HG02840 (cell line): ENCODE measurements around the gene SCARB1.

Experiments used
- ATAC-seq: cut with Tn5 transposase; IDR thresholded peaks from one replicate; pipeline ENCODE4 v1.9.1; 2021; ENCODE audit warnings: mild to moderate bottlenecking, moderate library complexity, moderate number of reproducible peaks; ENCODE audit not compliant: unreplicated experiment, low FRiP score

SCARB1 gene

DNA sequence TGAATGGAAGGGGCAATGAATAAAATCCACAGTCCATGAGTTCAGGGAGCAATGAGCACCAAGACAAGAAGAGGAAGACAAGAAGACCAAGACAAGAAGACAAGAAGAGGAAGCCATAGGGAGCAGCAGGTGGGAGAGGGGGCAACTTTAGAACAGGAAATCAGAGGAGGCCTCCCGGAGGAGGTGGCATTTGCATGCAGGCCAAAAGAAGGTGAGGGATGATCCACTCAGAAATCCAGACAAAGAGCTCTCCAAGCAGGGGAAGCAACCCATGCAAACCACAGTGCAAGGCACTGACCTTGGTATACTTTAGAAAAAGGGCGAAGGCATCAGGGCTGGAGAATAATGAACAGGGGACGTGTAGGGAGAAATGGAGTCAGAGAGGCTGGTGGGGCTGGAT, 58.6 kb downstream of the SCARB1 start:
- no peak for ATAC-seq

DNA sequence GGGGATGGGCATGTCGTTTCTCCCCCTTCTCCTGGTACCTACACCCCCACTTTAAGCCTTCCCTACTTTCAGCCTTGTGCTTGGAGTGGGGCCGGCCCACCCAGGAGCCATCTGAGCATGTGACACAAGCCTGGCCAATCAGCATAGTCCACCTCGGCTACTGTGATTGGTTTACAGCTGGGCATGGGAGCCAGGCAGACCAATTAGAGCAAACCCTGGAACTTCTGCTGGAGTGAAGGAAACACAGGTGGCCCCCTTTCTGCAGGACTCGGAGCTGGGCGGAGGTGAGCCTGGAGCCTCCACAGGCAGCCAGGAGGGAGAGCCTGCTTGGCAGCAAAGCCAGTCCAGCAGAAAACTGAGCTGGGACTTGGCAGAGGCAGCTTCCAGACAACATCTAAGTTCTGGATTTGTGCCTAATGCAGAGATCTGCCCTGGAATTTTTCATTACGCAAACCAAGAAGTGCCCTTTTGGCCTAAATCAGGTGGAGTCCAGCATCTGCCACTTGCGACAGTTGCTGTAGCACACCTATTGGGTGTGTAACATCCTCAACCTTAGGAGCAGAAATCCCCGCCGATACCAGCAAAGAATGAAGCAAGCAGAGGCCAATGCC, 59.5 kb downstream of the SCARB1 start:
- ATAC-seq, result no peak

DNA sequence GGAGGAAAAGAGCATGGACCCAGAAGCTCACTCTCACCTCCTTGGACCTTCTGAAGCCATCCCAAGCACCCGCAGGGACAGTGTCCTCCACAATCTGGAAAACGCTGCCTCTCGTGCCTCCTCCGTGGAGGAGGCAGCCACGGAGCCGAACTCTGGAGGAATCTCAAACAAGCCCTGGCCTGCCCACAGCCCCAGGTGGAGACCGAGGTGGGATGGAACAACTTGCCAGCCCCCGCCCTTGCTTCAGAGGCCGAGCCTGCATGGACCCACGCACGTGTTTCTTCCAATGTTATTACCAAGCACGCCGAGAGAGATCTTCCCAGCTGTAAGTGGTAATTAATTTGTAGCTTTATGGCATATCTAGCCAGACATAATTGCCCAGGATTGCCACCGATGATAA, 61.3 kb downstream of the SCARB1 start:
- no peak for ATAC-seq

DNA sequence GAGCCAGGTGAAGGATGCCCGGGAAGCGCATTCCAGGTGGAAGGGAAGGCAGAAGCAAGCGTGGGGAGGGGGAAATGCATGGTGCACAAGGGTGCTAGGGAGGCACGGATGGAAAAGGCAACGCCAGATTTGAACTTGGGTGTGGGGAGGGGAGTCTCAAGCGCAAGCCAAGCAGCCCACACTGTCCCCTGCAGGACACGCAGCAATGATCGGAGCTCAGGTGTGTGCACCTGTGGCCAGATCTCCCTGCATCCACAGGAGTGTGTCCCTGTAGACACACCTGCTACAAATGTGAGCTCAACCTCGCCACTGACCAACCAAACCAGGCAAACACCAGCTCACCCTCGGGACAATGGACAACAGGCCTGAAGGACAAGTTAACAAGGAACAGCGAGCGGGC, 63.2 kb downstream of the SCARB1 start:
- ATAC-seq, result no peak

DNA sequence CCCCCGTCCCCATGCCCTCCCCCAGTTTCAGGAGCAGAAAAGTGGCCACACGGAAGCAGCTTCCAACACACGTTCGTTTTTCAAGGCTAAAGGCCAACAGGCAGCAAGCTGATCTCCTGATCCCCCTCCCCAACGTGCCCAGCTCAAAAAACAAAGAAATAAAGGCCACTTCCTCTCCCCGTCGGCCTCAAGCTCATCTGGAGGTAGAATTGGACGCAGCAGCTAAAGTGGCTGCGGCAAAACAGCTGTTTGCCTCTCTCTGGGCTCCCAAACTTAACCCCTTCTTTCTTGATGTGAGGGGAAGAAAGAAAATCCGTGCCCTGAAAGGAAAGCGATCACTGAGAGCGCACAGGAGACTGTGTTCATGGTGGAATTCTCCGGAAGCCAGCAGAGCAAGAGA, 66.3 kb downstream of the SCARB1 start:
- no peak for ATAC-seq

DNA sequence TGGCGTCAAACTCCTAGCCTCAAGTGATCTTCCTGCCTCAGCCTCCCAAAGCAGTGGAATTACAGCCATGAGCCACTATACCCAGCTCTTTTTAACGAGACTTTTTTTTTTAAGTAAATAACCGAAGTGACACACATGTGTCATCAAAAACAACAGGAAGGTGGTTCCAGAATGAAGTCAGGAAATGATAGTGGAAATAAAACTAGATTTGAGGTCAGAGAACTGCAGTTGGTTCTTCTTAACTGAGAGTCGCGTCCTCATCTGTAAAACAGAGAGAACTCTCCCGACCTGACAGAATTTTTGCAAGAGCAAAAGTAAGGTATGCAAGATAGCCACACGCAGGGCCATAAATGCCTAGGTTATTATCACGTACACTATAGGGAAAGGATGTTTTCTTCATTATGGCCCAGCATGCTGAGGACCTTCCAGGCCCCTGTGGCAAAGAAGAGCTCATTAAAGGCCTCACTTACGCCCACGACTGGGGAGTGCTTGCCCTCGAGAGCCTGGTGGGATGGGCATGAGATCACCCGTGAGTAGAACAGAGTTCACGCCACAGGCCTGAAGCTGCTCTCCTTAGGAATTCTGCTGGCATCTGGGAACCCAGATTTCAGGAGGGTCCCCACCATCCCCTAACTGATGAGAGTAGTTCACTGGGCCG, 67.2 kb downstream of the SCARB1 start:
- ATAC-seq, result no peak

DNA sequence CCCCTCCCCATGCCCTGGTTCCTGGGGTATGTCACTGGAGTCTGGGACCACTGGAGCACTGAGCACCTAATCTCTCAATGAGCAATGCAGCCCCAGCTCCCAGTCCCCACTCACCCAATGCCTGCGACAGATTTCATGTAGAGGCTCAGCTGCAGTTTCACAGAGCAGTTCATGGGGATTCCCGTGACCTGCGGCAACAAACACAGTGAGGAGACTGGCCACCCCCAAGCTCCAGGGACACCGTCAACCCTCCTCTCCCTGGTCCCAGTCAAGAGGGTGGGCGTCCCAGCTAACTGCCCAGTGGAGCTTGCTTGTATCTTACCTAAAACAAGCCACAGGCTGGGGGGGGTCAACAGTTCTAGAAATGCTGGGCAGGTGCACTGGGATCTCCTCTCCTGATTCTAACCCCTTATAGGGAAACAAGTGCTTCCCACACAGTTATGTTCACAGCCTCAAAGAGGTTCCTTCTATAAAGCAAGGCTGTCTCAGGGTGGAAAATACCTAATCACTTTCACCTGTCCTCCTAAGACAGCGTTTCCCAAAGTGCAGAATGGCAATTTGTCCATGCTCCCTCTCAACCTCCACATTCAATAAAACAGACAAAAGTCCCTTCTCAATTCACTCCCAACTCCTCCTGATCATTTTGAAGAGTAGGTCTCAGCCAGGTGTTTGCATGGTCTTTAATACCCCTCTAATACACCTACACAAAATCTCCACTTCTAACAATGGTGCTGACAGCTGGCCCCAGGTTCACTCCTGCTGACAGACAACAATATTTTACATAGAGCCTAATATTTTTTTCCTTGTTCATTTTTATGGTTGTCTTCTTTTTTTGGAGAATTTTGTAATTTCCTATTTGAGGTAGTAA, 68.3 kb downstream of the SCARB1 start:
- ATAC-seq, result peak; percentile 59

DNA sequence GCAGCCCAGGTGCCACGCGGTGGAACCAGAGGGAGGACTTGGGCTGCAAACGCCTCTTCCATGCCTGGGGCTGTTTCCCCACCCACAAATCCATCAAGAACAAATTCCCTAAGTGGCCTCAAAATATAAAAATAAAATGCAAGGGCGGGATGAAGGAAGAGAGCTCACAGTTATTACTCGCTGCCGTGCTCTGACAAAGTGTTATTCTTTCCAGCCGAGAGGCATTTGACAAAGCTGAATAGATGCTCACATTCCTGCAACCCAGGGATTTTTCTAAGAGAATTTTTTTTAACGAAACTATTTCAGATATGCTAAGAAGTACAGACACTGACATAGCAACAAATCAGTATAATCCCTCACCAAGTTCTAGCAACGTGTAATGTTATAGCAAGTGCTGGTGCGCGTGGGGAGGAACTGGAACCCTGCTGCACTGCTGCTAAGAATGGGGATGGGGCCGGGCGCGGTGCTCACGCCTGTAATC, 70.7 kb downstream of the SCARB1 start:
- no peak for ATAC-seq

DNA sequence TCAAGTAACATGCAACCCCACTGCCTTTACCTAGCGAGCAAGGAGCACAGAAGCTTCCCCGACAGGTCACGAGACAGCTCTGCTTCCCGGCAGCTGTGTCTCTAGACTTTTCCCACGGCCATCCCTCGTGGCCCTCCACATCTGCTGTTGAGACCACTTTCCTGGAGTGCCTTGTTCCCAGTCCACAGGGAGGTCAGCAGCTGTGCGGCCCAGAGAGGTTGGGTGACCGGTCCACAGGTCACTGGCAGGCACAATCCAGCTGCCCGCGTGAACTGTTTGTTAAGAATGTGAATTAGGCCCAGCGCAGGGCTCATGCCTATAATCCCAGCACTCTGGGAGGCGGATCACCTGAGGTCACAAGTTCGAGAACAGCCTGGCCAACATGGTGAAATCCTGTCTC, 71.5 kb downstream of the SCARB1 start:
- no peak for ATAC-seq

DNA sequence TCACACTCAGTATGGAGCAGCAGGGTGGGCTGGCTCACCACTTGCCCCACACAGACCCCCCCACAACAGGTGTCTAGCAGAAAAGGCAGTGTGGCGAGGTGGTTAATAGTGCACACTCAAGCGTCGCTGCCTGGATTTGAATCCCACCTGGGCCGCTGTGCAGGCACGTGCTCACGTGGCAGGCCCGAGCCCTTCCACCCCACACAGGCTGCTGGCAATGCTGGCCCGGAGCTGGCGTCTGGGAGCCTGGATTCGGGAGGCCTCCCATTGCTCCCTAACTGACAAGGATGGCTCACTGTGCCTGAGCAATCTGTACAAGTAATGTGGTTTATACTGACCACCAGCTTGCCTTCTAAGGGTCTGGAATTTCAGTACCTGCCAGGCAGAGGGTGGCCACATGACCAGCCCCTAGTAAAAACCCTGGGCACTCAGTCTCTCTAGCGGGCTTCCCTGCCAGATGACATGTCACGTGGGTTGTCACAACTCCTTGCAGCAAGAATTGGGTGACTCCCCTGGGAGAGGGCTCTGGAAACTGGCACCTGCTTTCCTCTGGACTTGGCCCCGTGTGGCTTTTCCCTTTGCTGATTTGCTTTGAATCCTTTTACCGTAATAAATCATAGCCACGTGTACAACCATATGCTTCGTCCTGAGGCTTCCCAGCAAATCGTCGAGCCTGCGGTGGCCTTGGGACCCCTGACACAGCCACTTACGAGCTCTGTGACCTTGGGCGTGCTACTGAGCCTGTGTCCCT, 72.8 kb downstream of the SCARB1 start:
- ATAC-seq, result no peak

DNA sequence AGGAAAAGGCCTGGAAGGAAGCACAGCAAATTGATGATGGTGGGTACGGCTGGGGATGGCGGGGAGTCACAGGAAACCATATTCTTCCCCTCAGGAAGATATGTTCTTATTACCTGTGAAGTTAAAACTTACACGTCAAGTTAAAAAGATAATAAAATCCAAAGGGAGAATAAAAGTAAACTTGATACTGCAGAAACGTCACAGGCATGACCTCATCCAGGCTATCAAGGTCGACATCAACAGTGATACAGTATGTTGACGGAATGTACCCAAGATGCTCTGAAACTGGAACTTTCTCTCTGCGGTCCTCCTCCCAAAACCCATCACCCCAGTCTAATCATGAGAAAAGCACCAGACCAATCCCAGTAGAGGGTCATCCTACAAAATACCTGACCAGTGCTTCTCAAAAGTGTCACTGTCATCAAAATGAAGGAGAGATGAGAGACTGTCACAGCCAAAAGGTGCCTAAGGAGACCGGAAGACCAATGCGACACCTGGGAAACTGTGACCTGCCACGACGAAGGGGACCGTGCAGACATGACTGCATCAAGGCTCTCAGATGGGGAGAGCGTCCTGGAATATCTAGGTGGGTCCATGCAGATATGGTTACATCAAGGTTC, 74.6 kb downstream of the SCARB1 start:
- no peak for ATAC-seq

DNA sequence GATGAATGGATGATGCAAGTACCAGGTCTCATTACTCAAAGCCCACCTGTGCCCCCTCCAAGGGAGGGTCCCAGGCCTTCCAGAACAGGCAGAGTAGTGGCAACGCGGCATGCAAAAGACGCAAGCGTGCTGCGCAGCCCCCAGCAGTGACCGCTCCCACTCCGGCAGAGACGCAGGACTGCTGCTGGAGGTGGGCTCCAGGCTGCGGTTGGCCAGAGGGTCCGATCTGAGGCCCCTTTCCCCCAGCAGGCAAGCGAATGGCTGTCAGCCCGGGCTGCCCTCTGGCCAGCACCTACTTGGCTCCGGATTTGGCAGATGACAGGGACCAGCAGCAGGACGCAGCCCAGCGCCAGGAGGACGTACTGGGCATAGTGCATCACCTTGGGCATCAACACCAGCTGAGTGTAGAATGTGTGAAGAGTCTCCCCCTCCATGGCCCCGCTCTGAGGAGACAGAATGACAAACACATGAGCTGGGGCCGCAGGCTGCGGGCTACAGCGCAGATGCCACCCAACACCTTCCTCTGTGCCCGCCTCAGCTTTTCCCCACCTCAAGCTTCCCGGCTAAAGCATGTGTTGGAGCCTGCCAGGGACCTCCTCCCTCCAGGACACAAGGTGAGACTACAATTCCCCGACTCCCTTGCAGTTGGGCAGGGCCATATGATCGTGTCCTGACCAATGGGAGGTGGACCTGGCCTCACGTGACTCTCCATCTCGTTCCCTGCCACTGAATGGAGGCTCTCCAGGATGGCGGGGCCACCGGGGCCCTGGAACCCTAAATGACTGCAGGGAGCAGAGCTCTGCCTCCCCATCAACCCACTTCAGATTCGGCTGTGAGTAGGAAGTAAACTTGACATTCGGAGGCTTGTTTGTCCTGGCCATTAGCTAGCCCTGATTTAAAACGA, 77.4 kb downstream of the SCARB1 start:
- no peak for ATAC-seq

DNA sequence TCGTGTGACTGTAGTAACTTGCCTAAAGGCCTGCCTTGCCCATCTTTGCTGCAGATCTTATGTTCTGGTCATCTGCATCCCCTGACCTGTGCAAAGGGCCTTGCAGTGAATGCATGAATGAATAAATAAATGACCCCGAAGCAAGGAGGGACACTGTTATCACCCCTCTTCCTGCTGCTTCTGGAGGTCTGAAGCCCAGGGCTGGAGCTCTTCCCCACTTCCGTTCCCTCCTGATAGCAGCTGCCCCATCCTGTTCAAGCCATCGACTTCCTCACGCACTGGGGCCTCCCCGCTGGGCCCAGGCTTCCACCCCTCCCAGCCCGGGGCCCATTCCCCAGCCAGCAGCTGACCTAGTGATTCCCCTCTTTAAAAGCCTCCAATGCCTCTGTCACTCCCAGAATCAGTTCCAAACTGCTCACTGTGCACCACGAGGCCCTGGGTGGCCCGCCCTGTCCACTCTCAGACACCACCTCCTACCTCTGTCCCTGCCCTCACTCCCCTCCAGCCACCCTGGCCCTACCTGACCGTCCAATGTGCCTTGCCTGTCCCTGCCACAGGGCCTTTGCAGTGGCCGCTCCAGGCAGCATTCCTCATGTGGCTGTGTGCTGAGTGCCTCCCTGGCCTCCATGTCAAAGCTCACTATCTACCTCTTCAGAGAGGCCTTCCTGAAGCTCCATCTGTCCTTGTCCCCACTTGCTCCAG, 78.6 kb downstream of the SCARB1 start:
- ATAC-seq, result no peak

DNA sequence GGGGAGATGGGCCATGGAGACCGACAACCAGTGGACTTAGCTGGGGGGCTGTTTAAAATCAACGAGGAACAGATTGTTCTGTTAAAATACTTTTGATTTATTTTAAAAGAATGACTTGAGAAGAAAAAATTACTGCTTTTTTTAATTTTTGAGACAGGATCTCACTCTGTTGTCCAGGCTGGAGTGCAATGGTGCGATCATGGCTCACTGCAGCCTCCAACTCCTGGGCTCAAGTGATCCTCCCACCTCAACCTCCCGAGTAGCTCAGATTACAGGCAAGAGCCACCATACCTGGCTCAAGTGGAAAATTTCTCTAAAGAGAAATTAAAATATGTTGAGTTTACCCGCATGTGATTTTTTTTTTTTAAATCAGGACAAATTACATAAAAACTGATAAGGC, 80.6 kb downstream of the SCARB1 start:
- no peak for ATAC-seq

DNA sequence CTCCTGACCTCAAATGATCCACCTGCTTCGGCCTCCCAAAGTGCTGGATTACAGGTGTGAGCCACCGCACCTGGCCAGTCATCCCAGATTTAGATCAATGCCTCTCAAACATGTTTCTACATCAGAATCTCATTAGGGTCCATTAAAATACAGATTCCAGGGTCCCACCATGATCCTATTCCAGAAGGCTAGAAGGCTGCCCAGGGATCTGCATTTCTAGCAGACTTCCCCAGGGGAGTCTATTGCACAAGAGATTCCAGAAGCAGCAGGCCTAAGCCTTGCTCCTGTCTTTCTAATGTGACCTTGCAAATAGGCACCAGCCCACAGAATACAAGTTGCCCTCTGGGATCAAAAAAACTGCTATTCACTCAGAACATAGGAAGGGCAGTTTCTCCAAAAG, 81.5 kb downstream of the SCARB1 start:
- ATAC-seq, result no peak

DNA sequence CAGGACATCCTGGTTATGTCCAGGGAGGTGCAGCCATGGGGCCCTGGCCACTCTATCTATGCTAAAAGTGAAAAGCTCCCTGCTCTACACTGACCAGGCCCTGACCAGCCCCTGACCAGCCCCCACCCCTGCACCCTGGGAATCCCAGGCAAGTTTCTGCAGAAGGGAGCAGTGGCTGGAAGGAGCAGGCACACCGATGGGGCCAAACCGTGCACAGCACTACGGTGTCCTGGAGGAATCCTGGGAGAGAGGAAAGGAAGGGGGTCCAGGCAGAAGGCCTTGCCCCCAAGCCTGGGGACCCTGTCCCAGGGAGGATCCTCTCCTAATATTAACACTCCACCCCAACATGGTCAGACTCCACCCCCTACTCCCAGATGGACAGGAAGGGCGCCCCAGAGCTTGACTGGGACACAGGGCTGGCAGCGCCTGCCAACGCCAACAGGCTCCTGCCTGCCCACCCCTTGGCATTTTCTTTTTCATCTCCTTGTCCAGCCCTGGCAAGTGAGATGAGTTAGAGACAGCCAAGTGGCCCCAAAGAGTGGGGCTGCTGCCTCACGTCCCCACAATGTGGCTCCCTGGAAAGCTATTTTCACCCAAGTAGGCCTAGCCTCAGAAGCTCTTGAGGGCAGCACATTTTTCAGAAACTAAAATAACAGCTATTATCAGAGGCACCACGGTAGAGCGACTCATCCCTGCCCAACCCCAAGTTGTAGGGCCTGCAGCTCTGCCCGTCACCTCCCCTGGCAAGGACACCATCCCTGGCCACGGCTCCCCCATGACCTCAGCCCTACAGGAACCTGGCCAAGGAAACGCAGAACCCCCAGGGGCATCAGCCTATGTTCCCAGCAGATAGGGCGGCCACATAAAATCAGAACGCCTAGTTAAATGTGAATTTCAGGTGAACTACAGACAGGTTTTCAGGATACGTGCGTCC, 82.6 kb downstream of the SCARB1 start:
- ATAC-seq, result no peak

DNA sequence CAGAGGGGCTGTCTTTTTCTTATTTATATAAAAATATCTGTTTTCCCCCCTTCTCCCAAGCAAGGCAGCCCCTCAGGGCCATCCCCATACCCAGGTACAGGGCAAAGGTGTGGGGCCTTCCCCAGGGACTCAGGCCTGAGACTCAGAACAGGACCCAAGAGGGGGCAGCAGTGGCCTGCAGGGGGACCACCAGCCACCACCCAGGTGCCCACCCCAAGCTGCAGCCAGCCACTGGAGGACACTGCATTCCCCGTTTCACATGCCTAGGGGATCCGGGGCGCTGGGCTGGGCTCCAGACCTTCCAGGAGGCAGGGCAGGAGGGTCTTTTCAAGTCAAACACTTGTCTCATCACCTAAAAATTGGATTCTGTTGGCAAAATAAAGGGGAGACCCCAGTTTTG, 83.3 kb downstream of the SCARB1 start:
- ATAC-seq, result no peak
